ENCODE results near the gene CAMSAP2.

GRCh38 chr1:200732438-200732837 lies 6.3 kb upstream of the CAMSAP2 start:
- TF ChIP-seq CTCF (tag by site-specific recombination; IDR thresholded peaks at IDR 0.05) (no peak), ATF2 (tag by site-specific recombination; IDR thresholded peaks at IDR 0.05; ENCODE audit: low read depth) (no peak), ZNF747 (tag by site-specific recombination; IDR thresholded peaks at IDR 0.05) (no peak), KLF17 (tag by site-specific recombination; IDR thresholded peaks at IDR 0.05) (no peak), REPIN1 (tag by site-specific recombination; IDR thresholded peaks at IDR 0.05; ENCODE audit: low read depth) (no peak), ZEB2 (tag by site-specific recombination; IDR thresholded peaks at IDR 0.05) (no peak), ZNF121 (tag by site-specific recombination; IDR thresholded peaks at IDR 0.05) (no peak), BCL11B (tag by site-specific recombination; IDR thresholded peaks at IDR 0.05; ENCODE audit: low read depth) (no peak), ZNF324 (tag by site-specific recombination; IDR thresholded peaks at IDR 0.05) (no peak), SP2 (tag by site-specific recombination; IDR thresholded peaks at IDR 0.05) (no peak)
